IMR-90 (cell line): ENCODE results near the gene POU4F1. TPM values are rescaled to one million over a fixed set of nuclear protein-coding genes. Genes with fewer than 3 reads are reported as not detected.

Experiments used
- ATAC-seq: fragments of 200-7000 bp; cut with Tn5 transposase; 2 replicates; pipeline ENCODE4 v1.9.1; 2020; ENCODE audit warnings: low read depth, mild to moderate bottlenecking, moderate library complexity
- BruUV-seq: library from RNA; stranded (reverse); fragments of 400-500 nt; replicated peaks from 2 replicates; lab custom pipeline; 2021; lab: Mats Ljungman, UMichigan
- CTCF ChIA-PET: fragments of 300-600 bp; formaldehyde crosslinking; extraction: SDS; loops from one replicate; lab custom pipeline; 2021; ENCODE audit warnings: antibody characterized with exemption; lab: Yijun Ruan, JAX
- POLR2A ChIA-PET: fragments of 300-600 bp; sonication (Branson Sonifier 250); formaldehyde crosslinking; loops from one replicate; lab custom pipeline; 2022; ENCODE audit warnings: antibody characterized with exemption; ENCODE audit not compliant: unreplicated experiment; lab: Charles Lee
- DNase-seq: peaks from one replicate; pipeline ENCODE4 v3.0.0; 2013
- H2AFZ ChIP-seq: replicated peaks from 2 replicates; pipeline ENCODE3; 2013; ENCODE audit warnings: low read length, mild to moderate bottlenecking; ENCODE audit not compliant: poor library complexity
- H2AK5ac ChIP-seq: 2 replicates; pipeline ENCODE4 v1.6.1; 2013; ENCODE audit warnings: low read depth, low read length, inconsistent platforms
- H2AK9ac ChIP-seq: replicated peaks from 2 replicates; pipeline ENCODE3; 2013; ENCODE audit warnings: mild to moderate bottlenecking, low read depth, low read length, moderate library complexity; ENCODE audit not compliant: poor library complexity
- H2BK120ac ChIP-seq: 2 replicates; pipeline ENCODE4 v1.6.1; 2013; ENCODE audit warnings: low read depth, low read length, inconsistent platforms
- H2BK15ac ChIP-seq: 3 replicates; pipeline ENCODE4 v1.6.1; 2013; ENCODE audit warnings: low read depth, low read length, inconsistent platforms
- H2BK20ac ChIP-seq: 2 replicates; pipeline ENCODE4 v1.6.1; 2013; ENCODE audit warnings: low read depth, mild to moderate bottlenecking, inconsistent platforms, low read length, moderate library complexity
- H2BK5ac ChIP-seq: 2 replicates; pipeline ENCODE4 v1.6.1; 2013; ENCODE audit warnings: mild to moderate bottlenecking, low read depth, low read length, inconsistent platforms; ENCODE audit not compliant: poor library complexity, severe bottlenecking
- H3K14ac ChIP-seq: replicated peaks from 2 replicates; pipeline ENCODE4 v1.6.1; 2013; ENCODE audit warnings: low read depth, low read length, inconsistent platforms
- H3K18ac ChIP-seq: 2 replicates; pipeline ENCODE4 v1.6.1; 2013; ENCODE audit warnings: low read depth, low read length, control low read depth
- H3K23ac ChIP-seq: 2 replicates; pipeline ENCODE4 v1.6.1; 2013; ENCODE audit warnings: low read depth, low read length, inconsistent platforms
- H3K27ac ChIP-seq: 2 replicates; pipeline ENCODE4 v1.5.1; 2013; ENCODE audit warnings: mild to moderate bottlenecking, control low read depth, low read length; ENCODE audit not compliant: insufficient read depth
- H3K27me3 ChIP-seq: 2 replicates; pipeline ENCODE4 v1.6.1; 2013; ENCODE audit warnings: low read length; ENCODE audit not compliant: control insufficient read depth, insufficient read depth
- H3K36me3 ChIP-seq: 2 replicates; pipeline ENCODE4 v1.6.1; 2013; ENCODE audit warnings: low read length, mixed read lengths; ENCODE audit not compliant: control insufficient read depth, insufficient read depth
- H3K4ac ChIP-seq: 2 replicates; pipeline ENCODE4 v1.6.1; 2013; ENCODE audit warnings: low read depth, low read length, inconsistent platforms
- H3K4me1 ChIP-seq: 2 replicates; pipeline ENCODE4 v1.6.1; 2013; ENCODE audit warnings: low read length, mixed read lengths; ENCODE audit not compliant: control insufficient read depth, insufficient read depth
- H3K4me2 ChIP-seq: 2 replicates; pipeline ENCODE4 v1.6.1; 2013; ENCODE audit warnings: low read depth, mild to moderate bottlenecking, control low read depth, low read length, moderate library complexity
- H3K4me3 ChIP-seq: 2 replicates; pipeline ENCODE4 v1.5.1; 2013; ENCODE audit warnings: low read depth, mild to moderate bottlenecking, control low read depth, low read length, moderate library complexity; ENCODE audit not compliant: insufficient read depth
- H3K56ac ChIP-seq: 2 replicates; pipeline ENCODE4 v1.6.1; 2013; ENCODE audit warnings: low read length, inconsistent platforms; ENCODE audit not compliant: insufficient read depth; ENCODE audit errors: extremely low read depth
- H3K79me1 ChIP-seq, 2 experiments: 2 replicates each; pipeline ENCODE4 v1.6.1; 2013; ENCODE audit warnings: low read length in 2 of 2, inconsistent platforms in 1 of 2, low read depth in 1 of 2
- H3K9ac ChIP-seq: 2 replicates; pipeline ENCODE4 v1.6.1; 2013; ENCODE audit warnings: low read depth, low read length, control low read depth
- H3K9me1 ChIP-seq: 2 replicates; pipeline ENCODE4 v1.6.1; 2013; ENCODE audit warnings: low read length, inconsistent platforms; ENCODE audit not compliant: insufficient read depth
- H3K9me3 ChIP-seq: 2 replicates; pipeline ENCODE4 v1.6.1; 2013; ENCODE audit warnings: low read length; ENCODE audit not compliant: control insufficient read depth, insufficient read depth
- H4K20me1 ChIP-seq: 2 replicates; pipeline ENCODE4 v1.6.1; 2013; ENCODE audit warnings: low read length, inconsistent platforms; ENCODE audit not compliant: insufficient read depth
- H4K5ac ChIP-seq: 2 replicates; pipeline ENCODE4 v1.6.1; 2013; ENCODE audit warnings: mild to moderate bottlenecking, low read depth, low read length, control low read depth
- H4K8ac ChIP-seq, 2 experiments: 2 replicates each; pipeline ENCODE4 v1.6.1; 2013; ENCODE audit warnings: low read depth in 2 of 2, low read length in 2 of 2, control low read depth in 1 of 2, inconsistent platforms in 1 of 2
- H4K91ac ChIP-seq: 2 replicates; pipeline ENCODE4 v1.6.1; 2013; ENCODE audit warnings: low read depth, low read length, inconsistent platforms; ENCODE audit not compliant: insufficient read depth
- BHLHE40 ChIP-seq: fragments of 150-350 bp; IDR thresholded peaks from 2 replicates; pipeline ENCODE4 v1.6.1; 2016; ENCODE audit warnings: mild to moderate bottlenecking, low read depth, low read length
- CEBPB ChIP-seq: IDR thresholded peaks from 2 replicates; pipeline ENCODE4 v1.6.1; 2012; ENCODE audit warnings: low read depth, low read length, improper control_type of control experiment
- CHD1 ChIP-seq: IDR thresholded peaks from 2 replicates; pipeline ENCODE4 v1.6.1; 2012; ENCODE audit warnings: low read depth, low read length, improper control_type of control experiment
- CTCF ChIP-seq: conservative IDR thresholded peaks from 2 replicates; pipeline ENCODE4 v1.5.1; 2012; ENCODE audit warnings: mild to moderate bottlenecking, low read depth, low read length, improper control_type of control experiment
- FOS ChIP-seq: fragments of 150-350 bp; IDR thresholded peaks from 2 replicates; pipeline ENCODE4 v1.6.1; 2016; ENCODE audit warnings: low read depth, low read length
- MAFK ChIP-seq: IDR thresholded peaks from 2 replicates; pipeline ENCODE4 v1.6.1; 2012; ENCODE audit warnings: low read depth, low read length, improper control_type of control experiment
- MAZ ChIP-seq: IDR thresholded peaks from 2 replicates; pipeline ENCODE4 v1.6.1; 2012; ENCODE audit warnings: low read depth, mild to moderate bottlenecking, low read length, improper control_type of control experiment, moderate library complexity, borderline replicate concordance
- MXI1 ChIP-seq: IDR thresholded peaks from 2 replicates; pipeline ENCODE4 v1.6.1; 2012; ENCODE audit warnings: low read depth, mild to moderate bottlenecking, low read length, moderate library complexity, borderline replicate concordance
- NFE2L2 ChIP-seq: fragments of 150-350 bp; IDR thresholded peaks from 2 replicates; pipeline ENCODE4 v1.6.1; 2016; ENCODE audit warnings: low read depth, mild to moderate bottlenecking, low read length
- POLR2A ChIP-seq: IDR thresholded peaks from 2 replicates; pipeline ENCODE4 v1.6.1; 2012; ENCODE audit warnings: mild to moderate bottlenecking, low read depth, low read length
- RAD21 ChIP-seq: IDR thresholded peaks from 2 replicates; pipeline ENCODE4 v1.6.1; 2012; ENCODE audit warnings: low read length, improper control_type of control experiment
- RCOR1 ChIP-seq: IDR thresholded peaks from 2 replicates; pipeline ENCODE4 v1.6.1; 2012; ENCODE audit warnings: mild to moderate bottlenecking, low read length, improper control_type of control experiment; ENCODE audit not compliant: insufficient replicate concordance
- RFX5 ChIP-seq: IDR thresholded peaks from 2 replicates; pipeline ENCODE4 v1.8.0; 2012; ENCODE audit warnings: low read depth, mild to moderate bottlenecking, low read length, moderate library complexity
- USF2 ChIP-seq: fragments of 150-350 bp; IDR thresholded peaks from 2 replicates; pipeline ENCODE4 v1.6.1; 2017; ENCODE audit warnings: mild to moderate bottlenecking, antibody characterized with exemption, low read length, low read depth
- WGBS, 2 experiments: methylation state at CpG; one replicate each; pipeline versions ENCODE4 v1.1.5 to v1.1.7; 2013; ENCODE audit warnings: missing lambda C conversion rate in 2 of 2; ENCODE audit not compliant: insufficient read length in 1 of 2; ENCODE audit errors: extremely low coverage in 2 of 2; 5-methylcytosine and 5-hydroxymethylcytosine counted together
- dilution Hi-C: fragments of 300-500 bp; cut with HindIII; formaldehyde crosslinking; loops from one replicate; pipeline ENCODE4 v1.14.3; 2018; ENCODE audit warnings: low sequenced_read_pairs; ENCODE audit not compliant: unreplicated experiment
- in situ Hi-C: fragments of 300-500 bp; cut with MboI; formaldehyde crosslinking; loops from 3 replicates; pipeline ENCODE4 v1.14.3; 2019; ENCODE audit warnings: low sequenced_read_pairs, inconsistent platforms, mixed read lengths
- intact Hi-C: fragments of 100-400 bp; cut with micrococcal nuclease; formaldehyde crosslinking; loops from 2 replicates; pipeline ENCODE4 v1.10.0; 2022
- polyA plus RNA-seq, 3 experiments: library from polyadenylated mRNA; depleted of rRNA; stranded (reverse); fragments of >200 nt; gene quantifications; 2 replicates each; pipeline ENCODE4 v1.2.3, GENCODE V29; 2012; ENCODE audit warnings: low replicate concordance in 1 of 3
- total RNA-seq: library from RNA; depleted of rRNA; stranded (reverse); fragments of >200 nt; gene quantifications from 2 replicates; pipeline ENCODE4 v1.2.3, GENCODE V29; 2012

Gene POU4F1
- total and polyA plus RNA-seq, 2 of the 4 experiments (the other 2 are of a cell fraction) = 0.02 TPM; not detected in 1

GRCh38 chr13:78595495-78596398 is 7.6 kb downstream of the POU4F1 start (continued):
- no peak for TF ChIP-seq CHD1
- TF ChIP-seq NFE2L2 = no peak

- Histone ChIP-seq H4K5ac (no peak overlapping the region), H3K4me2 (no peak overlapping the region)
- TF ChIP-seq CTCF (no peak), USF2 (no peak), MXI1 (no peak), CHD1 (no peak), RCOR1 (no peak), RFX5 (no peak), MAFK (no peak), MAZ (no peak), NFE2L2 (no peak), RAD21 (no peak), POLR2A (no peak), CEBPB (no peak), FOS (no peak), BHLHE40 (no peak)
Observed at GRCh38 chr13:78594456-78594975, 8.8 kb downstream of the POU4F1 start.

More at GRCh38 chr13:78594456-78594975, 8.8 kb downstream of the POU4F1 start:
- ChIA-PET CTCF (no interaction called here), POLR2A (no interaction called here)
- H2BK15ac ChIP-seq = no peak overlapping the region
- no peak overlapping the region for H3K4ac ChIP-seq
- H3K9me1 ChIP-seq = no peaks in the 10 kb centered on the region
- H3K27me3 ChIP-seq = peaks cover 68% of the 10 kb centered on the region
- no peak overlapping the region for H2BK20ac ChIP-seq
- no peak overlapping the region for H3K18ac ChIP-seq
- intact Hi-C loops = no loop called here
- dilution Hi-C loops = no loop called here
- H3K4me1 ChIP-seq = no peaks in the 10 kb centered on the region
- H2AFZ ChIP-seq = no peak overlapping the region
- in situ Hi-C loops = loop anchor here (25.0 kb wide), 1 partner anchor 457 kb away; no protein-coding TSS in a partner anchor
- H4K91ac ChIP-seq = no peak overlapping the region
- H4K20me1 ChIP-seq = peaks cover 3% of the 10 kb centered on the region; the same call in 1 of the 2 replicates
- no peak overlapping the region for H3K23ac ChIP-seq
- H2BK120ac ChIP-seq = no peak overlapping the region
- H3K14ac ChIP-seq = no peak overlapping the region
- no peak overlapping the region for H3K9ac ChIP-seq
- H3K4me3 ChIP-seq = no peak overlapping the region
- H2AK9ac ChIP-seq = no peak overlapping the region
- WGBS, 2 experiments = 0% methylated on average over 1 of the region's 8 CpGs; no CpG with 5 or more reads in 1 of the 2 experiments
- ATAC-seq (no peak), DNase-seq (no peak)
- no TSS peak for BruUV-seq
- H2AK5ac ChIP-seq = no peak overlapping the region
- H3K56ac ChIP-seq = no peak overlapping the region
- H4K8ac ChIP-seq = no peak overlapping the region
- no peaks in the 10 kb centered on the region for H3K36me3 ChIP-seq
- H3K79me1 ChIP-seq = no peaks in the 10 kb centered on the region
- H3K9me3 ChIP-seq = peaks cover 3% of the 10 kb centered on the region; the same call in 1 of the 2 replicates
- H3K27ac ChIP-seq = no peak overlapping the region
- H2BK5ac ChIP-seq = no peak overlapping the region
